PC-9 (cell line): Measurements from ENCODE around the gene AKAP12.

Experiments used
- CTCF ChIP-seq: fragments of 200-600 bp; sonication (generic); conservative IDR thresholded peaks from 2 replicates; pipeline ENCODE4 v1.6.1; 2017; ENCODE audit warnings: mixed run types, antibody characterized with exemption, mild to moderate bottlenecking, moderate library complexity
- EZH2 ChIP-seq: fragments of 200-600 bp; sonication (generic); IDR thresholded peaks from 2 replicates; pipeline ENCODE4 v1.8.0; 2017; ENCODE audit warnings: antibody characterized with exemption, low read depth

DNA sequence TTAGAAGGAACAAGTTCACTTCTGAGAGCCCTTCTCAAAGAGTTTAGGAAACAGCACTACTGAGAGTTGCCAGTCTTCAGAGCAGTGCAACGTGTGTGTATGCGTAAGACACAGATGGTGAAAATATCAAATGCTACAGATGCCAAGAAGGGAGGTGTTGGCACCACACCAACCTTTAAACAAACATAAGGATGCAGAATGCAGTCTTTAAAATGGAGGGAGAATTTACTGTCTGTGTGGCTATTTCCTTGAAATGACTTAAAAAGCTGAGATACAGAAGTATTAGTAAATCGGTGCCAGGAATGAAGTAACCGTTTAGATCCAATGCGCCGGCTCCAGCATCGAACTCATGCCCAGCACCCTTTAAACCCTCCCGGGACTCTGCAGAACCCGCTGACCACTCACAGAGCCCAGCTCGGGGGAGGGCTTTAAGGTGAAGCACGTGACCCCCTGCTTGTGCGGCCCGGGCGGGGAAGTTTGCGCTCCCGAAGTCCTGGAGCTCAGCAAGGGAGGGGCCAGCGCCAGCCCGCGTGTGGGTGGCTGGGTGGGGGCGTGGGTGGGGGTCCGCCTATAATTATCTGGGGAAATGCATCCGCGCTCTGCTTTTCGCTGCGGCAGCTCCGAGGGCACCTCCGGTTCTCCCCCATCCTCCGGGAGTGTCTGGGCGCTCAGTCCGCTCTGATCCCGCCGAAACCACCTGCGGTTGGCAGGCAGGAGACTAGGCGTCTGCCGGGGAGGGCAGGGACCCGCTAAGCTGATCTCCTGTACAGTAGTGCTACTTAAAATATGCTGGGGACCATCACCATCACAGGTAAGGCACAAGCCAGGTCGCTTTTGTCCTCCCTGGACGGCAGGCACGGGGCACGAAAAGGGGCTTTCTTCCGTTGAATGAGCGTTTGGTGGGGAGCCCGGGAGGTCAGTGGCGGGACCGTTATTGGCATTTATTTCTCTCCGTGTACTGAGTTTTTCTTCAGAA lies 85.6 kb downstream of the AKAP12 start:
- TF ChIP-seq CTCF (no peak), EZH2 (no peak)
